HG03558 (cell line): ENCODE measurements around the gene BHMT2.

Experiments
- ATAC-seq: cut with Tn5 transposase; IDR thresholded peaks from one replicate; pipeline ENCODE4 v1.9.1; 2021; ENCODE audit warnings: moderate number of reproducible peaks; ENCODE audit not compliant: unreplicated experiment; ENCODE audit errors: extremely low read depth

Gene BHMT2

GRCh38 chr5:79111960-79112702 is 42.6 kb downstream of the BHMT2 start:
- no peak for ATAC-seq

- no peak for ATAC-seq
These were observed 43.1 kb downstream of the BHMT2 start for GRCh38 chr5:79112703-79113058.

GRCh38 chr5:79119486-79119885 is 49.9 kb downstream of the BHMT2 start:
- no peak for ATAC-seq

GRCh38 chr5:79120221-79120620 is 50.7 kb downstream of the BHMT2 start:
- ATAC-seq = no peak

- ATAC-seq = no peak
These were observed 53.4 kb downstream of the BHMT2 start for GRCh38 chr5:79122973-79123372.

- ATAC-seq = no peak
These were observed 55.0 kb downstream of the BHMT2 start for GRCh38 chr5:79124607-79125006.

- ATAC-seq = no peak
These were observed 61.2 kb downstream of the BHMT2 start for GRCh38 chr5:79130781-79131180.

GRCh38 chr5:79133121-79133656 is 63.6 kb downstream of the BHMT2 start:
- no peak for ATAC-seq

- ATAC-seq = no peak
These were observed 64.3 kb downstream of the BHMT2 start for GRCh38 chr5:79133657-79134451.

- no peak for ATAC-seq
These were observed 66.4 kb downstream of the BHMT2 start for GRCh38 chr5:79135790-79136553.

- ATAC-seq = no peak
These were observed 67.1 kb downstream of the BHMT2 start for GRCh38 chr5:79136618-79137017.
